Keratinocyte (primary cell): Measurements from ENCODE around the gene SENP5. TPM values are rescaled to one million over a fixed set of nuclear protein-coding genes. Genes with fewer than 3 reads are reported as not detected.

Source experiments
- DNase-seq: peaks from one replicate; pipeline ENCODE4 v3.0.0-alpha.2; 2011; ENCODE audit warnings: low read depth, missing footprints, low spot score
- FAIRE-seq: peaks from 2 replicates; lab custom pipeline; 2011; peaks lifted over from hg19 to GRCh38; lab: Jason Lieb, UNC
- H2AFZ ChIP-seq: 2 replicates; pipeline ENCODE4 v1.6.0; 2012; ENCODE audit warnings: low read length, control low read depth, inconsistent platforms; ENCODE audit not compliant: control insufficient read depth
- H3K27ac ChIP-seq: 2 replicates; pipeline ENCODE4 v1.5.1; 2011; ENCODE audit warnings: low read length; ENCODE audit not compliant: control insufficient read depth, insufficient read depth
- H3K27me3 ChIP-seq: 3 replicates; pipeline ENCODE4 v1.6.0; 2011; ENCODE audit warnings: low read length; ENCODE audit not compliant: control insufficient read depth, insufficient read depth; ENCODE audit errors: extremely low read depth
- H3K36me3 ChIP-seq, 2 experiments: 2 replicates in 1 of 2; 3 replicates in 1 of 2; pipeline ENCODE4 v1.5.1; 2011; ENCODE audit warnings: low read length in 2 of 2, mild to moderate bottlenecking in 1 of 2; ENCODE audit not compliant: control insufficient read depth in 2 of 2, insufficient read depth in 2 of 2; ENCODE audit errors: extremely low read depth in 1 of 2
- H3K4me1 ChIP-seq: 3 replicates; pipeline ENCODE4 v1.5.1; 2011; ENCODE audit warnings: low read length; ENCODE audit not compliant: control insufficient read depth, insufficient read depth; ENCODE audit errors: extremely low read depth
- H3K4me2 ChIP-seq: 3 replicates; pipeline ENCODE4 v1.6.0; 2011; ENCODE audit warnings: low read depth, low read length; ENCODE audit not compliant: control insufficient read depth, insufficient read depth; ENCODE audit errors: extremely low read depth
- H3K4me3 ChIP-seq, 3 experiments: fragments of 200-600 bp in 1 of 3; sonication (generic) in 1 of 3; 2 replicates in 2 of 3; 3 replicates in 1 of 3; pipeline ENCODE4 v1.5.1; 2011 to 2016; ENCODE audit warnings: low read length in 3 of 3, mild to moderate bottlenecking in 3 of 3, control low read depth in 2 of 3, inconsistent platforms in 1 of 3, low read depth in 1 of 3, mixed read lengths in 1 of 3, mixed run types in 1 of 3, moderate library complexity in 1 of 3; ENCODE audit not compliant: control insufficient read depth in 2 of 3, insufficient read depth in 2 of 3; ENCODE audit errors: extremely low read depth in 1 of 3
- H3K79me2 ChIP-seq: 2 replicates; pipeline ENCODE4 v1.6.0; 2012; ENCODE audit warnings: low read length; ENCODE audit not compliant: control insufficient read depth, insufficient read depth
- H3K9ac ChIP-seq: 3 replicates; pipeline ENCODE4 v1.6.0; 2011; ENCODE audit warnings: low read length; ENCODE audit not compliant: control insufficient read depth, insufficient read depth; ENCODE audit errors: extremely low read depth
- H3K9me1 ChIP-seq: 3 replicates; pipeline ENCODE4 v1.6.0; 2011; ENCODE audit warnings: low read length; ENCODE audit not compliant: control insufficient read depth, insufficient read depth; ENCODE audit errors: extremely low read depth
- H3K9me3 ChIP-seq: 2 replicates; pipeline ENCODE4 v1.5.1; 2012; ENCODE audit warnings: low read depth, low read length; ENCODE audit not compliant: control insufficient read depth
- H4K20me1 ChIP-seq: 3 replicates; pipeline ENCODE4 v1.6.0; 2011; ENCODE audit warnings: low read length; ENCODE audit not compliant: control insufficient read depth, insufficient read depth; ENCODE audit errors: extremely low read depth
- EZH2 ChIP-seq: IDR thresholded peaks from one replicate; pipeline ENCODE4 v1.6.1; 2012; ENCODE audit warnings: inconsistent platforms, mild to moderate bottlenecking, low read length, moderate library complexity
- dilution Hi-C: fragments of 300-500 bp; cut with MboI; formaldehyde crosslinking; loops from one replicate; pipeline ENCODE4 v1.7.0; 2020; ENCODE audit warnings: low sequenced_read_pairs; ENCODE audit not compliant: extremely low pct_ligation_motif_present
- polyA plus RNA-seq, 5 experiments: library from polyadenylated mRNA; depleted of rRNA in 3 of 5; stranded (reverse) in 3 of 5; stranded (forward) in 1 of 5; unstranded in 1 of 5; fragments of >200 nt; gene quantifications; 1 replicate in 1 of 5; 2 replicates in 3 of 5; 3 replicates in 1 of 5; pipeline versions ENCODE4 v1.2.1 to v1.2.3, GENCODE V29; 2011 to 2012; ENCODE audit warnings: missing spikeins in 2 of 5, low read depth in 1 of 5, low replicate concordance in 1 of 5
- TF ChIP-seq, protein P1 (sequence below), 3 experiments: IDR thresholded peaks in 1 of 3; conservative IDR thresholded peaks in 1 of 3; optimal IDR thresholded peaks in 1 of 3; 2 replicates in 2 of 3; 3 replicates in 1 of 3; pipeline versions ENCODE3 to v1.5.1; 2011; ENCODE audit warnings: low read length in 3 of 3, mild to moderate bottlenecking in 3 of 3, moderate library complexity in 2 of 3, control low read depth in 1 of 3, inconsistent platforms in 1 of 3; ENCODE audit not compliant: insufficient read depth in 2 of 3; ENCODE audit errors: extremely low read depth in 1 of 3

The SENP5 gene
- polyA plus RNA-seq, 1 donor (not counting 4 experiments of a cell fraction or from before 2014, with no cell fraction given) = 16.5 TPM

DNA sequence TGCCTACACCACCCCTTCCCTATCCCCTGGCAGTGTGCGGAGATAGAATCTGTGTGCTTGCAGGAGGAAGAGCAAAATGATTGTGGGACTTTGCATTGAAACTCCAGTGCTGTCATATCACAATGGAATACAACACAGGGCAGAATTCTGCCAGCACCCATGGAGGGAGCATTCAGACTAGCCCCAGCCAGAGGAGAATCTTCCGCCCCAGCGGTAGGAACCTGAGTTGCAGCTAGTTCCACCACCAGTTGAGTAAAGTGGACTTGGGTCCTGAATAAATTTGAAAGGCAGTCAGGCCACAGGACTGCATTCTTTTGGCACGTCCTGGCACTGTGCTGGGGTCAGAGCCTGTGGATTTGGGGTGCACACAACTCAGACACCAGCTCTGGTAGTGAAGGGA lies 47.1 kb downstream of the SENP5 start:
- no peaks in the 10 kb centered on the region for H3K27me3 ChIP-seq
- no peak overlapping the region for H3K27ac ChIP-seq
- no peaks in the 10 kb centered on the region for H3K9me1 ChIP-seq
- H3K4me3 ChIP-seq = no peak overlapping the region
- TF ChIP-seq, protein P1, sequence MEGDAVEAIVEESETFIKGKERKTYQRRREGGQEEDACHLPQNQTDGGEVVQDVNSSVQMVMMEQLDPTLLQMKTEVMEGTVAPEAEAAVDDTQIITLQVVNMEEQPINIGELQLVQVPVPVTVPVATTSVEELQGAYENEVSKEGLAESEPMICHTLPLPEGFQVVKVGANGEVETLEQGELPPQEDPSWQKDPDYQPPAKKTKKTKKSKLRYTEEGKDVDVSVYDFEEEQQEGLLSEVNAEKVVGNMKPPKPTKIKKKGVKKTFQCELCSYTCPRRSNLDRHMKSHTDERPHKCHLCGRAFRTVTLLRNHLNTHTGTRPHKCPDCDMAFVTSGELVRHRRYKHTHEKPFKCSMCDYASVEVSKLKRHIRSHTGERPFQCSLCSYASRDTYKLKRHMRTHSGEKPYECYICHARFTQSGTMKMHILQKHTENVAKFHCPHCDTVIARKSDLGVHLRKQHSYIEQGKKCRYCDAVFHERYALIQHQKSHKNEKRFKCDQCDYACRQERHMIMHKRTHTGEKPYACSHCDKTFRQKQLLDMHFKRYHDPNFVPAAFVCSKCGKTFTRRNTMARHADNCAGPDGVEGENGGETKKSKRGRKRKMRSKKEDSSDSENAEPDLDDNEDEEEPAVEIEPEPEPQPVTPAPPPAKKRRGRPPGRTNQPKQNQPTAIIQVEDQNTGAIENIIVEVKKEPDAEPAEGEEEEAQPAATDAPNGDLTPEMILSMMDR (optimal IDR thresholded peaks at IDR 0.05 in 1 of 3, IDR thresholded peaks at IDR 0.05 in 1 of 3, conservative IDR thresholded peaks at IDR 0.05 in 1 of 3; ENCODE audit: extremely low read depth in 1 of 3, insufficient read depth in 2 of 3, low read length in 3 of 3) = no peak
- TF ChIP-seq EZH2 = no peak
- H3K9ac ChIP-seq = no peak overlapping the region
- no peaks in the 10 kb centered on the region for H4K20me1 ChIP-seq
- dilution Hi-C loops = no loop called here
- no peaks in the 10 kb centered on the region for H3K9me3 ChIP-seq
- FAIRE-seq (no peak), DNase-seq (no peak)
- no peak overlapping the region for H3K4me2 ChIP-seq
- no peaks in the 10 kb centered on the region for H3K4me1 ChIP-seq
- no peak overlapping the region for H2AFZ ChIP-seq
- H3K79me2 ChIP-seq = no peaks in the 10 kb centered on the region
- peaks cover 8 to 11% of the 10 kb centered on the region in 2 experiments for H3K36me3 ChIP-seq

- Histone ChIP-seq H4K20me1 (no peaks in the 10 kb centered on the region), H3K27ac (no peak overlapping the region), H2AFZ (no peak overlapping the region), H3K9me3 (no peaks in the 10 kb centered on the region), H3K4me3 (no peak overlapping the region), H3K4me1 (no peaks in the 10 kb centered on the region), H3K9ac (no peak overlapping the region), H3K9me1 (no peaks in the 10 kb centered on the region), H3K36me3 (peaks cover 8 to 11% of the 10 kb centered on the region in 2 experiments), H3K79me2 (no peaks in the 10 kb centered on the region), H3K27me3 (no peaks in the 10 kb centered on the region), H3K4me2 (no peak overlapping the region)
- no peak for DNase-seq
- no peak for FAIRE-seq
- dilution Hi-C loops = no loop called here
- TF ChIP-seq EZH2 = no peak
- TF ChIP-seq, protein P1 (optimal IDR thresholded peaks at IDR 0.05 in 1 of 3, IDR thresholded peaks at IDR 0.05 in 1 of 3, conservative IDR thresholded peaks at IDR 0.05 in 1 of 3; ENCODE audit: extremely low read depth in 1 of 3, insufficient read depth in 2 of 3, low read length in 3 of 3) = no peak
Observed at GRCh38 chr3:196915375-196915774, 47.7 kb downstream of the SENP5 start.
